ENCODE results near the gene B3GAT1. TPM values are rescaled to one million over a fixed set of nuclear protein-coding genes. Genes with fewer than 3 reads are reported as not detected.

The B3GAT1 gene
- total RNA-seq, 1 experiment from 2014 or later: 34.3 TPM

DNA sequence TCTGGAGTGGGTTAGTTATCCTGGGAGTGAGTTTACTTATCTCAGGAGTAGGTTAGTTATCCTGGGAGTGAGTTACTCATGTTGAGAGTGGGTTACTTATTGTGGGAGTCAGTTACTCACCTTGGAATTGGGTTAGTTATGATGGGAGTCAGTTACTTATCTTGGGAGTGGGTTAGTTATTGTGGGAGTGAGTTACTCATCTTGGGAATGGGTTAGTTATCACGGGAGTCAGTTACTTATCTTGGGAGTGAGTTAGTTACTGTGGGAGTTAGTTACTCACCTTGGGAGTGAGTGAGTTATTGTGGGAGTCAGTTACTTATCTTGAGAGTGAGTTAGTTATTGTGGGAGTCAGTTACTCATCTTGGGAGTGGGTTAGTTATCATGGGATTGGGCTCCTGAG is 49.6 kb upstream of the B3GAT1 start:
- no CpG with 5 or more reads among the region's 1 CpG for WGBS (ENCODE audit: extremely low coverage, insufficient read length, low lambda C conversion rate)
- H3K9me3 Mint-ChIP-seq: peaks cover 2 to 3% of the 10 kb centered on the region in 2 experiments; a peak in 3 of 5 replicates
- H4K20me1 ChIP-seq (ENCODE audit: control insufficient read depth, insufficient read depth, insufficient read length): no peaks in the 10 kb centered on the region

More for the DNA sequence above, 49.6 kb upstream of the B3GAT1 start:
- no peaks in the 10 kb centered on the region for H3K79me1 ChIP-seq (ENCODE audit: insufficient read depth, low read depth, low read length, poor library complexity, severe bottlenecking)
- no peaks in the 10 kb centered on the region for H3K23me2 ChIP-seq (ENCODE audit: insufficient read length, low read depth, low read length, poor library complexity, severe bottlenecking)
- Mint-ChIP-seq H3K27me3 (ENCODE audit: low read depth) (peaks cover 65% of the 10 kb centered on the region), H3K36me3 (ENCODE audit: insufficient read depth in 1 of 3, low read depth in 3 of 3) (no peaks in the 10 kb centered on the region), H3K4me1 (peaks cover 28 to 32% of the 10 kb centered on the region in 2 experiments), H3K27ac (no peak overlapping the region), H3K4me3 (no peak overlapping the region)
- no peak overlapping the region for H2BK12ac ChIP-seq (ENCODE audit: insufficient read length, low read depth, low read length)
- no peak overlapping the region for H4K5ac ChIP-seq (ENCODE audit: insufficient read length, low read depth, low read length)
- no peak overlapping the region for H2AK5ac ChIP-seq (ENCODE audit: insufficient read length, low read length)
- H3K4ac ChIP-seq (ENCODE audit: low read depth, low read length): no peak overlapping the region
- no peak overlapping the region for H3T11ph ChIP-seq (ENCODE audit: low read length)
- TF ChIP-seq, protein P1, sequence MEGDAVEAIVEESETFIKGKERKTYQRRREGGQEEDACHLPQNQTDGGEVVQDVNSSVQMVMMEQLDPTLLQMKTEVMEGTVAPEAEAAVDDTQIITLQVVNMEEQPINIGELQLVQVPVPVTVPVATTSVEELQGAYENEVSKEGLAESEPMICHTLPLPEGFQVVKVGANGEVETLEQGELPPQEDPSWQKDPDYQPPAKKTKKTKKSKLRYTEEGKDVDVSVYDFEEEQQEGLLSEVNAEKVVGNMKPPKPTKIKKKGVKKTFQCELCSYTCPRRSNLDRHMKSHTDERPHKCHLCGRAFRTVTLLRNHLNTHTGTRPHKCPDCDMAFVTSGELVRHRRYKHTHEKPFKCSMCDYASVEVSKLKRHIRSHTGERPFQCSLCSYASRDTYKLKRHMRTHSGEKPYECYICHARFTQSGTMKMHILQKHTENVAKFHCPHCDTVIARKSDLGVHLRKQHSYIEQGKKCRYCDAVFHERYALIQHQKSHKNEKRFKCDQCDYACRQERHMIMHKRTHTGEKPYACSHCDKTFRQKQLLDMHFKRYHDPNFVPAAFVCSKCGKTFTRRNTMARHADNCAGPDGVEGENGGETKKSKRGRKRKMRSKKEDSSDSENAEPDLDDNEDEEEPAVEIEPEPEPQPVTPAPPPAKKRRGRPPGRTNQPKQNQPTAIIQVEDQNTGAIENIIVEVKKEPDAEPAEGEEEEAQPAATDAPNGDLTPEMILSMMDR (conservative IDR thresholded peaks at IDR 0.05): no peak
- H3K9me3 ChIP-seq (ENCODE audit: control insufficient read depth, low read depth, low read length): no peaks in the 10 kb centered on the region
- no peak overlapping the region for H3K56ac ChIP-seq (ENCODE audit: insufficient read length, low read depth, low read length)
- H3K4me2 ChIP-seq (ENCODE audit: insufficient read depth, insufficient read length, low read length): no peak overlapping the region
- peaks cover 4% of the 10 kb centered on the region; the same call in 1 of the 2 replicates for H3K27me3 ChIP-seq (ENCODE audit: insufficient read depth, low read length)
- no peak overlapping the region for H3K18ac ChIP-seq (ENCODE audit: insufficient read length, low read depth, low read length)
- H3K14ac ChIP-seq (ENCODE audit: insufficient read depth, low read length): no peak overlapping the region
- H3K4me1 ChIP-seq (ENCODE audit: insufficient read depth, low read length): no peaks in the 10 kb centered on the region
- H2BK20ac ChIP-seq (ENCODE audit: low read depth, low read length, poor library complexity, severe bottlenecking): no peak overlapping the region
- H2AFZ ChIP-seq (ENCODE audit: low read length): no peak overlapping the region
- H3K79me2 ChIP-seq (ENCODE audit: insufficient read depth, low read length): no peaks in the 10 kb centered on the region
- no peak overlapping the region for H4K8ac ChIP-seq (replicated peaks; ENCODE audit: insufficient read length, low read depth, low read length)
- H2BK120ac ChIP-seq (ENCODE audit: low read depth, low read length, poor library complexity, severe bottlenecking): no peak overlapping the region
- no peak overlapping the region for H3K9ac ChIP-seq (ENCODE audit: extremely low read depth, insufficient read length, low read length)
- no peak overlapping the region for H4K91ac ChIP-seq (ENCODE audit: insufficient read length, low read depth, low read length)
- no peak for DNase-seq
- no peak overlapping the region for H2BK15ac ChIP-seq (ENCODE audit: low read depth, low read length)
- H3K23ac ChIP-seq (ENCODE audit: insufficient read length, low read depth, low read length): no peak overlapping the region
- no peak overlapping the region for H3K27ac ChIP-seq (ENCODE audit: insufficient read length, low read depth, low read length)
- H2BK5ac ChIP-seq (ENCODE audit: insufficient read length, low read length): no peak overlapping the region
